Measurements from ENCODE around the gene NGF. TPM values are rescaled to one million over a fixed set of nuclear protein-coding genes. Genes with fewer than 3 reads are reported as not detected.

Gene NGF
- total and polyA plus RNA-seq, 2 of the 4 experiments (the other 2 are of a cell fraction) = 12.5 to 21.7 TPM

DNA sequence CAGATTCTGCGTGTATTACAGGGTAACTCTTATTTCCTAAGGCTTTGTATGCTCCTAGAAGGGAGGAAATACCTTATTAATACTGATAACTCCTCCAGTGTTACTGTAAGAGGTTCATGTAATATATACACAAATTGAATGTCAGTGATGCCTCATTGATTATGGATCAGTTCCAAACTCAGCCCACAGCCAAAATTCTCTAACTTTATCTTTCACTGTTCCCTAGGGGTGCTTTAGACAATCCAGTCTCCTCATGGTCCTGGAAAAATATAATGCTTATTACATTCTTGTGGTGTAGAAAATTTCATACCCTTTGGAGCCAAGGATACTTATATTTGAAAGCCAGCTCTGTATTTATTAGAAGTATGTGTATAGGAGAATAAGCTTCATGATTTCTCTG lies 73.0 kb downstream of the NGF start:
- no peak overlapping the region for H2BK15ac ChIP-seq (ENCODE audit: low read depth, low read length)
- no peaks in the 10 kb centered on the region for H3K9me1 ChIP-seq (ENCODE audit: insufficient read depth, low read length)
- ATAC-seq (ENCODE audit: low read depth) (no peak), DNase-seq (no peak)
- TF ChIP-seq SMC3 (IDR thresholded peaks at IDR 0.05; ENCODE audit: low read depth, low read length) (no peak), MAZ (IDR thresholded peaks at IDR 0.05; ENCODE audit: borderline replicate concordance, low read depth, low read length) (no peak), POLR2A (IDR thresholded peaks at IDR 0.05; ENCODE audit: low read depth, low read length) (no peak), RFX5 (IDR thresholded peaks at IDR 0.05; ENCODE audit: low read depth, low read length) (no peak), BHLHE40 (IDR thresholded peaks at IDR 0.05; ENCODE audit: low read depth, low read length) (no peak), CHD1 (IDR thresholded peaks at IDR 0.05; ENCODE audit: low read depth, low read length) (no peak), RAD21 (IDR thresholded peaks at IDR 0.05; ENCODE audit: low read length) (no peak), NFE2L2 (IDR thresholded peaks at IDR 0.05; ENCODE audit: low read depth, low read length) (no peak), CEBPB (IDR thresholded peaks at IDR 0.05; ENCODE audit: low read depth, low read length) (no peak), MAFK (IDR thresholded peaks at IDR 0.05; ENCODE audit: low read depth, low read length) (no peak), CTCF (conservative IDR thresholded peaks at IDR 0.05; ENCODE audit: low read depth, low read length) (no peak), RCOR1 (IDR thresholded peaks at IDR 0.05; ENCODE audit: insufficient replicate concordance, low read length) (no peak)
- no CpG with 5 or more reads among the region's 1 CpG for WGBS, 2 experiments (ENCODE audit: extremely low coverage in 2 of 2, insufficient read length in 1 of 2)
- no peak overlapping the region for H3K23ac ChIP-seq (ENCODE audit: low read depth, low read length)
- POLR2A ChIA-PET (ENCODE audit: unreplicated experiment) = no interaction called here
- no peak overlapping the region for H3K4me2 ChIP-seq (ENCODE audit: low read depth, low read length)
- in situ Hi-C loops (cut with MboI; ENCODE audit: low sequenced_read_pairs) = no loop called here
- H3K4ac ChIP-seq (ENCODE audit: low read depth, low read length) = no peak overlapping the region
- no peak overlapping the region for H4K5ac ChIP-seq (ENCODE audit: low read depth, low read length)
- H2AFZ ChIP-seq (replicated peaks; ENCODE audit: low read length, poor library complexity) = no peak overlapping the region
- H3K18ac ChIP-seq (ENCODE audit: low read depth, low read length) = no peak overlapping the region
- H4K91ac ChIP-seq (ENCODE audit: insufficient read depth, low read depth, low read length) = no peak overlapping the region
- no peak overlapping the region for H2BK20ac ChIP-seq (ENCODE audit: low read depth, low read length)
- H3K9ac ChIP-seq (ENCODE audit: low read depth, low read length) = no peak overlapping the region
- no peak overlapping the region for H2BK120ac ChIP-seq (ENCODE audit: low read depth, low read length)
- dilution Hi-C loops (cut with HindIII; ENCODE audit: low sequenced_read_pairs, unreplicated experiment) = no loop called here
- H3K56ac ChIP-seq (ENCODE audit: extremely low read depth, insufficient read depth, low read length) = no peak overlapping the region
- no peak overlapping the region for H2AK9ac ChIP-seq (replicated peaks; ENCODE audit: low read depth, low read length, poor library complexity)
- H4K20me1 ChIP-seq (ENCODE audit: insufficient read depth, low read length) = no peaks in the 10 kb centered on the region
- H3K4me3 ChIP-seq (ENCODE audit: insufficient read depth, low read depth, low read length) = no peak overlapping the region
- H3K79me1 ChIP-seq (ENCODE audit: low read depth in 1 of 2, low read length in 2 of 2) = no peaks in the 10 kb centered on the region
- H3K4me1 ChIP-seq (ENCODE audit: control insufficient read depth, insufficient read depth, low read length) = peaks cover 2% of the 10 kb centered on the region; the same call in 1 of the 2 replicates
- intact Hi-C loops (cut with micrococcal nuclease) = no loop called here
- no peak overlapping the region for H2AK5ac ChIP-seq (ENCODE audit: low read depth, low read length)
- no peak overlapping the region for H3K14ac ChIP-seq (replicated peaks; ENCODE audit: low read depth, low read length)
- H3K9me3 ChIP-seq (ENCODE audit: control insufficient read depth, insufficient read depth, low read length) = no peaks in the 10 kb centered on the region; the same call in 1 of the 2 replicates
- BruUV-seq (replicated peaks) = no TSS peak
- no peaks in the 10 kb centered on the region for H3K27me3 ChIP-seq (ENCODE audit: control insufficient read depth, insufficient read depth, low read length)
- no peak overlapping the region for H4K8ac ChIP-seq (ENCODE audit: low read depth in 2 of 2, low read length in 2 of 2)
- H3K27ac ChIP-seq (ENCODE audit: insufficient read depth, low read length) = no peak overlapping the region
- H3K36me3 ChIP-seq (ENCODE audit: control insufficient read depth, insufficient read depth, low read length) = no peaks in the 10 kb centered on the region
- CTCF ChIA-PET = no interaction called here
- H2BK5ac ChIP-seq (ENCODE audit: low read depth, low read length, poor library complexity, severe bottlenecking) = no peak overlapping the region

Data from IMR-90 (cell line).